ENCODE measurements around the gene GALNTL6.

GALNTL6 gene

GRCh38 chr4:171812665-171813525 lies at the start of gene GALNTL6:
GALNTL6 (plus strand) TSS chr4:171813404.
- Mint-ChIP-seq H3K4me1 (ENCODE audit: low read depth) (peaks cover 23% of the 10 kb centered on the region), H3K27me3 (peaks cover 37% of the 10 kb centered on the region), H3K9me3 (no peaks in the 10 kb centered on the region), H3K27ac (no peak within 1 kb of the TSS), H3K4me3 (peak within 1 kb of the TSS; percentile 69), H3K36me3 (ENCODE audit: low read depth) (no peaks in the 10 kb centered on the region)
- intact Hi-C loops (cut with micrococcal nuclease) = no loop called here

GRCh38 chr4:171765514-171765913 lies 47.7 kb upstream of the GALNTL6 start:
- Mint-ChIP-seq H3K27ac (no peak overlapping the region), H3K9me3 (peaks cover 32% of the 10 kb centered on the region), H3K4me1 (ENCODE audit: low read depth) (no peaks in the 10 kb centered on the region), H3K4me3 (no peak overlapping the region), H3K27me3 (no peaks in the 10 kb centered on the region), H3K36me3 (ENCODE audit: low read depth) (no peaks in the 10 kb centered on the region)
- intact Hi-C loops (cut with micrococcal nuclease) = no loop called here

GRCh38 chr4:171774642-171775190 lies 38.5 kb upstream of the GALNTL6 start:
- intact Hi-C loops (cut with micrococcal nuclease) = no loop called here
- no peaks in the 10 kb centered on the region for H3K4me1 Mint-ChIP-seq (ENCODE audit: low read depth)
- H3K36me3 Mint-ChIP-seq (ENCODE audit: low read depth) = no peaks in the 10 kb centered on the region
- no peak overlapping the region for H3K27ac Mint-ChIP-seq
- H3K27me3 Mint-ChIP-seq = no peaks in the 10 kb centered on the region
- H3K9me3 Mint-ChIP-seq = peaks cover 17% of the 10 kb centered on the region
- H3K4me3 Mint-ChIP-seq = no peak overlapping the region

- Mint-ChIP-seq H3K36me3 (ENCODE audit: low read depth) (no peaks in the 10 kb centered on the region), H3K9me3 (peaks cover 23% of the 10 kb centered on the region), H3K4me3 (no peak overlapping the region), H3K27me3 (no peaks in the 10 kb centered on the region), H3K4me1 (ENCODE audit: low read depth) (no peaks in the 10 kb centered on the region), H3K27ac (no peak overlapping the region)
- intact Hi-C loops (cut with micrococcal nuclease) = no loop called here
Observed at GRCh38 chr4:171779301-171779700, 33.9 kb upstream of the GALNTL6 start.

GRCh38 chr4:171785388-171785787 lies 27.8 kb upstream of the GALNTL6 start:
- no peak overlapping the region for H3K4me3 Mint-ChIP-seq
- no peaks in the 10 kb centered on the region for H3K36me3 Mint-ChIP-seq (ENCODE audit: low read depth)
- intact Hi-C loops (cut with micrococcal nuclease) = no loop called here
- H3K27ac Mint-ChIP-seq = no peak overlapping the region
- no peaks in the 10 kb centered on the region for H3K27me3 Mint-ChIP-seq
- H3K4me1 Mint-ChIP-seq (ENCODE audit: low read depth) = no peaks in the 10 kb centered on the region
- peaks cover 24% of the 10 kb centered on the region for H3K9me3 Mint-ChIP-seq

GRCh38 chr4:171793723-171794122 lies 19.5 kb upstream of the GALNTL6 start:
- no peaks in the 10 kb centered on the region for H3K27me3 Mint-ChIP-seq
- intact Hi-C loops (cut with micrococcal nuclease) = no loop called here
- H3K4me1 Mint-ChIP-seq (ENCODE audit: low read depth) = no peaks in the 10 kb centered on the region
- H3K9me3 Mint-ChIP-seq = no peaks in the 10 kb centered on the region
- H3K4me3 Mint-ChIP-seq = no peak overlapping the region
- H3K27ac Mint-ChIP-seq = no peak overlapping the region
- H3K36me3 Mint-ChIP-seq (ENCODE audit: low read depth) = no peaks in the 10 kb centered on the region

GRCh38 chr4:171794528-171794927 lies 18.7 kb upstream of the GALNTL6 start:
- H3K9me3 Mint-ChIP-seq = no peaks in the 10 kb centered on the region
- H3K36me3 Mint-ChIP-seq (ENCODE audit: low read depth) = no peaks in the 10 kb centered on the region
- intact Hi-C loops (cut with micrococcal nuclease) = no loop called here
- no peak overlapping the region for H3K27ac Mint-ChIP-seq
- no peak overlapping the region for H3K4me3 Mint-ChIP-seq
- H3K27me3 Mint-ChIP-seq = no peaks in the 10 kb centered on the region
- no peaks in the 10 kb centered on the region for H3K4me1 Mint-ChIP-seq (ENCODE audit: low read depth)

- peaks cover 23% of the 10 kb centered on the region for H3K4me1 Mint-ChIP-seq (ENCODE audit: low read depth)
- H3K27ac Mint-ChIP-seq = no peak overlapping the region
- H3K36me3 Mint-ChIP-seq (ENCODE audit: low read depth) = no peaks in the 10 kb centered on the region
- peaks cover 31% of the 10 kb centered on the region for H3K27me3 Mint-ChIP-seq
- no peak overlapping the region for H3K4me3 Mint-ChIP-seq
- peaks cover 10% of the 10 kb centered on the region for H3K9me3 Mint-ChIP-seq
- intact Hi-C loops (cut with micrococcal nuclease) = no loop called here
Observed at GRCh38 chr4:171809854-171810253, 3.4 kb upstream of the GALNTL6 start.

GRCh38 chr4:171812333-171812664 lies 905 bp upstream of the GALNTL6 start:
- Mint-ChIP-seq H3K4me3 (peak overlapping the region; percentile 69), H3K9me3 (no peaks in the 10 kb centered on the region), H3K4me1 (ENCODE audit: low read depth) (peaks cover 23% of the 10 kb centered on the region), H3K27me3 (peaks cover 37% of the 10 kb centered on the region), H3K27ac (no peak overlapping the region), H3K36me3 (ENCODE audit: low read depth) (no peaks in the 10 kb centered on the region)
- intact Hi-C loops (cut with micrococcal nuclease) = no loop called here

- intact Hi-C loops (cut with micrococcal nuclease) = no loop called here
- Mint-ChIP-seq H3K9me3 (no peaks in the 10 kb centered on the region), H3K27me3 (peaks cover 37% of the 10 kb centered on the region), H3K4me1 (ENCODE audit: low read depth) (peaks cover 23% of the 10 kb centered on the region), H3K36me3 (ENCODE audit: low read depth) (no peaks in the 10 kb centered on the region), H3K27ac (no peak overlapping the region), H3K4me3 (peak overlapping the region; percentile 69)
Observed at GRCh38 chr4:171813526-171814250, 484 bp downstream of the GALNTL6 start.

- Mint-ChIP-seq H3K4me1 (ENCODE audit: low read depth) (peaks cover 23% of the 10 kb centered on the region), H3K27me3 (peaks cover 37% of the 10 kb centered on the region), H3K9me3 (no peaks in the 10 kb centered on the region), H3K36me3 (ENCODE audit: low read depth) (no peaks in the 10 kb centered on the region), H3K27ac (no peak overlapping the region), H3K4me3 (no peak overlapping the region)
- intact Hi-C loops (cut with micrococcal nuclease) = no loop called here
Observed at GRCh38 chr4:171814545-171814944, 1.3 kb downstream of the GALNTL6 start.

GRCh38 chr4:171817026-171817425 lies 3.8 kb downstream of the GALNTL6 start:
- Mint-ChIP-seq H3K9me3 (no peaks in the 10 kb centered on the region), H3K4me3 (no peak overlapping the region), H3K27ac (no peak overlapping the region), H3K36me3 (ENCODE audit: low read depth) (no peaks in the 10 kb centered on the region), H3K27me3 (peaks cover 35% of the 10 kb centered on the region), H3K4me1 (ENCODE audit: low read depth) (peaks cover 21% of the 10 kb centered on the region)
- intact Hi-C loops (cut with micrococcal nuclease) = no loop called here

- Mint-ChIP-seq H3K27me3 (no peaks in the 10 kb centered on the region), H3K27ac (no peak overlapping the region), H3K4me1 (ENCODE audit: low read depth) (no peaks in the 10 kb centered on the region), H3K36me3 (ENCODE audit: low read depth) (no peaks in the 10 kb centered on the region), H3K4me3 (no peak overlapping the region), H3K9me3 (no peaks in the 10 kb centered on the region)
- intact Hi-C loops (cut with micrococcal nuclease) = no loop called here
Observed at GRCh38 chr4:171834640-171835039, 21.4 kb downstream of the GALNTL6 start.

- no peaks in the 10 kb centered on the region for H3K27me3 Mint-ChIP-seq
- no peak overlapping the region for H3K4me3 Mint-ChIP-seq
- H3K27ac Mint-ChIP-seq = no peak overlapping the region
- H3K4me1 Mint-ChIP-seq (ENCODE audit: low read depth) = no peaks in the 10 kb centered on the region
- intact Hi-C loops (cut with micrococcal nuclease) = no loop called here
- no peaks in the 10 kb centered on the region for H3K9me3 Mint-ChIP-seq
- no peaks in the 10 kb centered on the region for H3K36me3 Mint-ChIP-seq (ENCODE audit: low read depth)
Observed at GRCh38 chr4:171843456-171843855, 30.3 kb downstream of the GALNTL6 start.
